HUES48 (cell line): ENCODE results near the gene FAM240A.

Source experiments
- H3K27ac ChIP-seq: one replicate; pipeline ENCODE4 v1.7.0; 2013; ENCODE audit warnings: low read depth, low read length, inconsistent platforms
- H3K27me3 ChIP-seq: 2 replicates; pipeline ENCODE4 v1.6.1; 2013; ENCODE audit warnings: mild to moderate bottlenecking, low read length; ENCODE audit not compliant: control insufficient read depth, insufficient read depth
- H3K36me3 ChIP-seq: 2 replicates; pipeline ENCODE4 v1.6.1; 2013; ENCODE audit warnings: low read length; ENCODE audit not compliant: control insufficient read depth, insufficient read depth
- H3K4me1 ChIP-seq: 2 replicates; pipeline ENCODE4 v1.6.1; 2013; ENCODE audit warnings: mild to moderate bottlenecking, low read length; ENCODE audit not compliant: control insufficient read depth, insufficient read depth
- H3K4me3 ChIP-seq: 2 replicates; pipeline ENCODE4 v1.5.1; 2013; ENCODE audit warnings: mild to moderate bottlenecking, low read depth, low read length
- H3K9ac ChIP-seq: 2 replicates; pipeline ENCODE4 v1.6.1; 2013; ENCODE audit warnings: mild to moderate bottlenecking, low read depth, low read length, moderate library complexity
- H3K9me3 ChIP-seq: 2 replicates; pipeline ENCODE4 v1.6.1; 2013; ENCODE audit warnings: low read length; ENCODE audit not compliant: control insufficient read depth, insufficient read depth

Gene FAM240A

GRCh38 chr3:46612324-46612723 lies at the start of gene FAM240A:
Gene FAM240A, plus strand, starts transcription at chr3:46612525. Its CDS starts 159 bp downstream, at chr3:46612684.
- H3K4me1 ChIP-seq = peaks cover 24% of the 10 kb centered on the region
- H3K9ac ChIP-seq = no peak within 1 kb of the TSS
- H3K27me3 ChIP-seq = no peaks in the 10 kb centered on the region
- H3K9me3 ChIP-seq = no peaks in the 10 kb centered on the region
- H3K36me3 ChIP-seq = no peaks in the 10 kb centered on the region
- no peak within 1 kb of the TSS for H3K27ac ChIP-seq
- H3K4me3 ChIP-seq = no peak within 1 kb of the TSS

- Histone ChIP-seq H3K4me1 (peaks cover 42% of the 10 kb centered on the region), H3K9me3 (no peaks in the 10 kb centered on the region), H3K9ac (no peak overlapping the region), H3K36me3 (no peaks in the 10 kb centered on the region), H3K4me3 (no peak overlapping the region), H3K27ac (no peak overlapping the region), H3K27me3 (no peaks in the 10 kb centered on the region)
Observed at GRCh38 chr3:46564190-46565021, 47.9 kb upstream of the FAM240A start.

DNA sequence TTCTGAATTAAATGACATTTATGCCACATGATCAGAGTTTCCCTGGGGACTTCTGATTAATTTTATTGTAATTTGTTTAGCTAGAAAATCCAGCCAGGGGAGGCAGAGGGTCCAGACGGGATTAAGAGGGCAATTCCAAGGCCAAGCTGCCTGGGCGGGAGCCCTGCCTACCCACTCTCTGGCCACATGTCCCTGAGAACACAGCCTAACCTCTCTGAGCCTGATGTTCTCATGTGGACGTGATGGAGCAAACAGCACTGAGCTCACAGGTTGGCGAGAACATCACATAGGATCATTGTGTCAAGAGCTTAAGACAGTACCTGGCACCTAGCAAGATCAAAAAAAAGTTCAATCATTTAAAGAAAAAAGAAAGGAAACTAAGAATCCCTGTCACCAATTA lies 47.2 kb upstream of the FAM240A start:
- H3K27ac ChIP-seq = peak overlapping the region; percentile 82
- H3K4me3 ChIP-seq = 0 out of 2 replicates have a peak overlapping the region, but pooled peaks have one; percentile 63
- no peaks in the 10 kb centered on the region for H3K9me3 ChIP-seq
- peaks cover 38% of the 10 kb centered on the region for H3K4me1 ChIP-seq
- H3K9ac ChIP-seq = no peak overlapping the region
- H3K27me3 ChIP-seq = no peaks in the 10 kb centered on the region
- H3K36me3 ChIP-seq = no peaks in the 10 kb centered on the region

DNA sequence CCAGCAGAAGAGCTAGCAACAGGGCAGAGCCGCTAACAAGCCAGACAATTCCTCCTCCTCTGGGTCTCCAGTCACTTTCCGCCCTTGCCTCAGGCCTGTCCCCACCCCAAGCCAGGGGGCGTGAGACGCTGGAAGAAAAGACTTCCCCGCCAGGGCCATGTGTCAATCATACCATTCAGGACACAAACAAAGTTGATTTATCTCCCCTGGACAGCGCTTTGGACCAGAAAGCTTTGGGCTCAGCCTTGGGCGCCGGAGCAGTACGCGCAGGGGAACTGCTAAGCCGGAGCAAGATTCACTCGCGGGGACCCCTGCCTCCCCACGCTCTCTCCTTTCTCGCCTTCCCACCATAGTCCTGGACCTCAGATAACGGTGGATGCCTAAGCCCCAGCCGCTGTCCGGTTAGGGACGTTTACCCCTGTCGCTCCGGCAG lies 46.7 kb upstream of the FAM240A start:
- H3K27ac ChIP-seq = peak overlapping the region; percentile 82
- peaks cover 32% of the 10 kb centered on the region for H3K4me1 ChIP-seq
- H3K4me3 ChIP-seq = peak overlapping the region; percentile 63
- no peaks in the 10 kb centered on the region for H3K9me3 ChIP-seq
- no peaks in the 10 kb centered on the region for H3K27me3 ChIP-seq
- H3K36me3 ChIP-seq = no peaks in the 10 kb centered on the region
- H3K9ac ChIP-seq = no peak overlapping the region

- Histone ChIP-seq H3K27ac (peak within 1 kb of the TSS; percentile 82), H3K9me3 (no peaks in the 10 kb centered on the region), H3K4me3 (peak within 1 kb of the TSS; percentile 63), H3K4me1 (peaks cover 27% of the 10 kb centered on the region), H3K36me3 (no peaks in the 10 kb centered on the region), H3K9ac (no peak within 1 kb of the TSS), H3K27me3 (no peaks in the 10 kb centered on the region)
Observed at GRCh38 chr3:46566040-46566641, 46.2 kb upstream of the FAM240A start, which contains the start of gene LRRC2. Gene LRRC2, minus strand, starts transcription at chr3:46566302. Its CDS starts 14,711 bp downstream, at chr3:46551591.

GRCh38 chr3:46571684-46572083 lies 40.6 kb upstream of the FAM240A start:
- Histone ChIP-seq H3K4me3 (no peak overlapping the region), H3K9ac (no peak overlapping the region), H3K36me3 (no peaks in the 10 kb centered on the region), H3K9me3 (no peaks in the 10 kb centered on the region), H3K4me1 (peaks cover 38% of the 10 kb centered on the region), H3K27me3 (no peaks in the 10 kb centered on the region), H3K27ac (no peak overlapping the region)

DNA sequence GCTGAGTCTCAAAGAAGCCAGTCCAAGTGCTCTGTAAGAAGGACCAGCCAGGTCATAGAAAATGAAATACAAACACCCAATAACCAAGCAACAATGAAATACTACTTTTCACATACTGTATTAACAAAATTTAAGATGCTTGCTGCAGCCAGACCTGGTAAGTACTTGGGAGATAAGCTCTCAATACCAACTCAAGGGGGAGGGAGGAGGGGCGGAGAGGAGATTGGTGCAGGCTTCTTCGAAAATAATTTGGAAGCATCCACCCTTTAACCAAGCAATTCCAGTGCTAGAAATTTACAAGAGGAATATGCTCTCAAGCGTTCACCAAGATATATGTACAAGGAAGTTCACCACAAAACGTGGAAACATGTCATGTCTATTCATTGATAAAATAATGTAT lies 38.6 kb upstream of the FAM240A start:
- H3K9me3 ChIP-seq = no peaks in the 10 kb centered on the region
- H3K27ac ChIP-seq = peak overlapping the region; percentile 98
- no peaks in the 10 kb centered on the region; the same call in 1 of the 2 replicates for H3K36me3 ChIP-seq
- no peaks in the 10 kb centered on the region for H3K27me3 ChIP-seq
- peaks cover 37% of the 10 kb centered on the region for H3K4me1 ChIP-seq
- peak overlapping the region; percentile 15; the same call in 1 of the 2 replicates for H3K9ac ChIP-seq
- peak overlapping the region; percentile 97 for H3K4me3 ChIP-seq

DNA sequence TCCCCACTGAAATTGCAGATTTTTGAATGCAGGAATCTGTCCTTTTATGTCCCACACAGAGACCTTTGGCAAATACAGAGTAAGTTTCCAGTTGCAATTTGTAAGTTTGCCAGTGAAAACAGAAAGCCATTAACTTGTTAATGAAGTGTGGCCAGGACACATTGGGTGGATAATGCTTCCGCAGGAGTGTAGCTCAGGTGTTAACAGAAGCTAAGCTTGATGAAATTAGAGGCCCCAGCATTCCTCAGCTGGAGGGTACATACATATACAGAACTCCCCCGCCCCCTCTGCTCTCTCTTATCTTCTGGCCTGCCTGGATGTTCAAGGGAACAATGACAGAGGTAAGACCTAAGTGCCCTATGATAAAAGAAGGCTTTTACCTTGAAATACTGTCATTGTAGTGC lies 38.1 kb upstream of the FAM240A start:
- H3K9ac ChIP-seq = peak overlapping the region; percentile 99; the same call in 1 of the 2 replicates
- H3K4me3 ChIP-seq = peak overlapping the region; percentile 97
- peaks cover 37% of the 10 kb centered on the region for H3K4me1 ChIP-seq

DNA sequence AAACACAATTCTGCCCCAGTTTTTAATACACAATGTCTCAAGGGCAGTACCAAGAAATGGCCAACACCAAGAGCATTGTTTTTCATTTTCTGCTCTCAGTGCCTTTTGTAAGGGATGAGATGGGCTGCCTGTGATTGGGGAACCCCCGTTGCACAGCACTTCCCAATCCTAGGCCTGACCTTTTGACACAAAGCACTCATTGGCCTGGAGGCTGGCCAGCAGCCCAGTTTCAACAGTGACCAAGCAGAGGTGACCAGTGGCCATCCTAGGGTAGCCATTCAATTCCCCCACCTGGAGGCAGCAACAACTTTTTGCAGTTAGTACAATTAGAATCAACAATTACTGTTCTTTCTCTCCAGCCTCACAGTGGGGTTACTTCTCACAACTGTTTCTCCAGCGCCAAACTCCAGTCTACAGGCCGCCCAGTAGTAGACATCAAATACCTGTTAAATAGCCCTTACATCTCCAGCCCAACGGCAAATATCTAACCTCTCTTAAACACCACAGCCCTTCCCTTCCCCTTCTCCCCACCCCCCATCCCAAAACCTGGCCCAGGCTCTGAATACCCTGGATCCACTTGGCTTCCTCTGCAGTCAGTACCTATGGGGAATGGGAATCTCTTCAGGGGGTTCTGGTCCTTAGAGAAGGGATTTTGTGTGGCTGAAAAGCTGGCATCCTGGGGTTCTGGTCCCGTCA lies 37.3 kb upstream of the FAM240A start:
- H3K9me3 ChIP-seq = no peaks in the 10 kb centered on the region
- peaks cover 37% of the 10 kb centered on the region for H3K4me1 ChIP-seq
- peak overlapping the region; percentile 98 for H3K27ac ChIP-seq
- H3K27me3 ChIP-seq = no peaks in the 10 kb centered on the region
- H3K4me3 ChIP-seq = peak overlapping the region; percentile 97
- peaks cover 13% of the 10 kb centered on the region for H3K36me3 ChIP-seq
- peak overlapping the region; percentile 99 for H3K9ac ChIP-seq

More for the DNA sequence above, 38.1 kb upstream of the FAM240A start:
- H3K36me3 ChIP-seq = peaks cover 5% of the 10 kb centered on the region
- peak overlapping the region; percentile 98 for H3K27ac ChIP-seq
- H3K27me3 ChIP-seq = no peaks in the 10 kb centered on the region
- H3K9me3 ChIP-seq = no peaks in the 10 kb centered on the region

DNA sequence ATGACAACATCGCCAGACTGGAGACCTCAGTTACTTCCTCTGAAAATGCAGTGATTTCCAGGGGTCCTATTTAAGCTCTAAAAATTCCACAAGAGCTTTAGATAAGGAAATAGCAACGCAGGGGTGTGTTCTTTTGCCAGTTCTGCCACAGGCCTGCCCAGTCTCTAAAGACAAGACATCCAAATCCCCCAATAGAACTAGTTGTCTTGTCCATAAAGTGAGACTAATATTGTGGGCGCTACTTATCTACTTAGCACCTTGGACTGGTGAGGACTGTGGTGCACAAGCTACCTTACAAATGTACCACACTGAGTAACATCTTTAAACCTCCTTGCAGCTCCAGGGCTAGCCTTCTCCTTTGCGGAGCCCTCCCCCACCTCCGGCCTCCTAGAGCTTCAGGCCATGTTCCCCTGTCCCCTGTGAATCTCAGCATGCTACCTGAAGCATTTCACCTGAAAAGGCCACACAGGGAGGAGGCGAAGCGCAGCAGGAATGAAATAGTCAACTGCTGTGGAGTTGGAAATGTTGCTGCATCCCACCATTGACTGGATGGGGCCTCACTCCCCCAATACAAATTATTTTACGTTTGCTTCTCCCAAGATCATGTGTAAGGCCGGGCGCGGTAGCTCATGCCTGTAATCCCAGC lies 36.6 kb upstream of the FAM240A start:
- H3K36me3 ChIP-seq = peaks cover 20% of the 10 kb centered on the region
- H3K9me3 ChIP-seq = no peaks in the 10 kb centered on the region
- H3K4me1 ChIP-seq = peaks cover 43% of the 10 kb centered on the region
- peak overlapping the region; percentile 99 for H3K9ac ChIP-seq
- H3K27me3 ChIP-seq = no peaks in the 10 kb centered on the region
- peak overlapping the region; percentile 98 for H3K27ac ChIP-seq
- H3K4me3 ChIP-seq = peak overlapping the region; percentile 97
